ENCODE results near the gene ELK3. TPM values are rescaled to one million over a fixed set of nuclear protein-coding genes. Genes with fewer than 3 reads are reported as not detected.

ELK3 gene
- total RNA-seq, 2 donors from 2014 or later: 17.1 to 18.1 TPM

GRCh38 chr12:96220902-96221301 is 26.7 kb downstream of the ELK3 start:
- Mint-ChIP-seq H3K27me3 (ENCODE audit: insufficient read depth) (no peaks in the 10 kb centered on the region), H3K9me3 (no peaks in the 10 kb centered on the region), H3K36me3 (ENCODE audit: low read depth) (peaks cover 9% of the 10 kb centered on the region), H3K4me3 (no peak overlapping the region), H3K27ac (no peak overlapping the region), H3K4me1 (peaks cover 3% of the 10 kb centered on the region)
- H3K27me3 ChIP-seq (ENCODE audit: control insufficient read depth, insufficient read depth, low read length, poor library complexity, severe bottlenecking): no peaks in the 10 kb centered on the region
- no peak for TF ChIP-seq CTCF (conservative IDR thresholded peaks at IDR 0.05)
- H3K9me3 ChIP-seq (ENCODE audit: control insufficient read depth, low read length): no peaks in the 10 kb centered on the region
- peak; percentile 44 for DNase-seq
- no peaks in the 10 kb centered on the region for H3K4me1 ChIP-seq (ENCODE audit: control insufficient read depth, insufficient read depth, low read length)
- no peak overlapping the region for H3K27ac ChIP-seq (ENCODE audit: low read depth, low read length)
- WGBS, 2 experiments (ENCODE audit: insufficient coverage in 1 of 2, insufficient read length in 1 of 2): 76 to 82% methylated on average over 5 of the region's 5 CpGs
- no peak overlapping the region for H3K9ac ChIP-seq (ENCODE audit: extremely low read depth, low read length, poor library complexity, severe bottlenecking)
- H3K36me3 ChIP-seq (ENCODE audit: control insufficient read depth, insufficient read depth, low read length): peaks cover 8% of the 10 kb centered on the region
- H3K4me3 ChIP-seq (ENCODE audit: low read length): no peak overlapping the region

- H3K4me1 Mint-ChIP-seq: peaks cover 3% of the 10 kb centered on the region
- H3K27ac ChIP-seq (ENCODE audit: low read depth, low read length): no peak overlapping the region
- H3K27ac Mint-ChIP-seq: no peak overlapping the region
- no peak for DNase-seq
- no peaks in the 10 kb centered on the region for H3K27me3 ChIP-seq (ENCODE audit: control insufficient read depth, insufficient read depth, low read length, poor library complexity, severe bottlenecking)
- H3K9me3 ChIP-seq (ENCODE audit: control insufficient read depth, low read length): no peaks in the 10 kb centered on the region
- H3K4me1 ChIP-seq (ENCODE audit: control insufficient read depth, insufficient read depth, low read length): no peaks in the 10 kb centered on the region
- peaks cover 12% of the 10 kb centered on the region for H3K36me3 ChIP-seq (ENCODE audit: control insufficient read depth, insufficient read depth, low read length)
- WGBS, 2 experiments (ENCODE audit: insufficient coverage in 1 of 2, insufficient read length in 1 of 2): 91 to 93% methylated on average over 4 to 6 of the region's 6 CpGs
- peaks cover 14% of the 10 kb centered on the region for H3K36me3 Mint-ChIP-seq (ENCODE audit: low read depth)
- no peaks in the 10 kb centered on the region for H3K9me3 Mint-ChIP-seq
- TF ChIP-seq CTCF (conservative IDR thresholded peaks at IDR 0.05): no peak
- no peak overlapping the region for H3K4me3 Mint-ChIP-seq
- H3K9ac ChIP-seq (ENCODE audit: extremely low read depth, low read length, poor library complexity, severe bottlenecking): no peak overlapping the region
- H3K27me3 Mint-ChIP-seq (ENCODE audit: insufficient read depth): no peaks in the 10 kb centered on the region
- no peak overlapping the region for H3K4me3 ChIP-seq (ENCODE audit: low read length)
Observed at GRCh38 chr12:96221391-96221790, 27.2 kb downstream of the ELK3 start.

- Histone ChIP-seq H3K36me3 (ENCODE audit: control insufficient read depth, insufficient read depth, low read length) (peaks cover 15% of the 10 kb centered on the region), H3K9ac (ENCODE audit: extremely low read depth, low read length, poor library complexity, severe bottlenecking) (no peak overlapping the region), H3K27ac (ENCODE audit: low read depth, low read length) (no peak overlapping the region), H3K9me3 (ENCODE audit: control insufficient read depth, low read length) (no peaks in the 10 kb centered on the region), H3K4me1 (ENCODE audit: control insufficient read depth, insufficient read depth, low read length) (no peaks in the 10 kb centered on the region), H3K4me3 (ENCODE audit: low read length) (no peak overlapping the region), H3K27me3 (ENCODE audit: control insufficient read depth, insufficient read depth, low read length, poor library complexity, severe bottlenecking) (no peaks in the 10 kb centered on the region)
- WGBS, 2 experiments (ENCODE audit: insufficient coverage in 1 of 2, insufficient read length in 1 of 2): 88 to 91% methylated on average over 15 to 16 of the region's 16 CpGs
- DNase-seq: peak; percentile 30
- no peak overlapping the region for H3K27ac Mint-ChIP-seq
- H3K36me3 Mint-ChIP-seq (ENCODE audit: low read depth): peaks cover 16% of the 10 kb centered on the region
- no peaks in the 10 kb centered on the region for H3K9me3 Mint-ChIP-seq
- TF ChIP-seq CTCF (conservative IDR thresholded peaks at IDR 0.05): no peak
- H3K27me3 Mint-ChIP-seq (ENCODE audit: insufficient read depth): no peaks in the 10 kb centered on the region
- H3K4me1 Mint-ChIP-seq: peaks cover 3% of the 10 kb centered on the region
- H3K4me3 Mint-ChIP-seq: no peak overlapping the region
Observed at GRCh38 chr12:96223411-96224218, 29.4 kb downstream of the ELK3 start.

Measured in endodermal cell (in vitro differentiated cells).